ENCODE data around the gene ZFYVE9.
"Not testable (repeated sequence)": the region's sequence is repeated elsewhere in the genome, so short reads cannot be mapped to it uniquely, and the experiment has no call there.

ZFYVE9 gene

DNA sequence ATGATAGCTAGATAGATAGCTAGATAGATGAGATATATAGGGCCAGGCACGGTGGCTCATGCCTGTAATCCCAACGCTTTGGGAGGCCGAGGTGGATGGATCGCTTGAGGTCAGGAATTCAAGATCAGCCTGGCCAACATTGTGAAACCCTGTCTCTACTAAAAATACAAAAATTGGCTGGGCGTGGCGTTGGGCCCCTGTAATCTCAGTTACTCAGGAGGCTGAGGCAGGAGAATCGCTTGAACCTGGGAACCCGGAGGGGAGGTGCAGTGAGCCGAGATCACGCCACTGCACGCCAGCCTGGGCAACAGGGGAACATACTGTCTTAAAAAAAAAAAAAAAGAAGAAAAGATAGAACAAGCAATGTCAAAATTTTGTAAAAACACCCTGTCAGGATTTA lies 8.6 kb downstream of the ZFYVE9 start:
- not testable (repeated sequence) for DNase-seq

- DNase-seq = no peak
Observed at GRCh38 chr1:52150946-52151345, 9.1 kb downstream of the ZFYVE9 start.

DNA sequence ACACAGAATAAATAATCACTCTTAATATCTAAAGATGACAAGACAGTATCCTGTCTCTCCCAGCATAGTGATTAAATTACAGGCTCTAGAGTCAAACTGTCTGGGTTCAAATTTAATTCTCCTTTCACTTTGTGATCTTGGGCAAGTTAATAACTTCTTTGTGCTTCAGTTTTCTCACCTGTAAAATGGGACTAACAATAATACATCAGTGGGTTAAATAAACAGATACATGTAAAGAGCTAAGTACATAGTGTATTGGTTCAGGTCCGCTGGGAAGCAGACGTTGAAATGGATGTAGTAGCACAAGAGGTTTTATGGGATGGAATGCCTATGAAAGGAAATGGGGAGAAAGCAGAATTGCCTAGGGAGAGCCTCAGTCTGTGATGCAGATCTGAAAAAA lies 10.7 kb downstream of the ZFYVE9 start:
- no peak for DNase-seq

- no peak for DNase-seq
Observed at GRCh38 chr1:52153010-52153409, 11.1 kb downstream of the ZFYVE9 start.

- no peak for DNase-seq
Observed at GRCh38 chr1:52153898-52154297, 12.0 kb downstream of the ZFYVE9 start.

DNA sequence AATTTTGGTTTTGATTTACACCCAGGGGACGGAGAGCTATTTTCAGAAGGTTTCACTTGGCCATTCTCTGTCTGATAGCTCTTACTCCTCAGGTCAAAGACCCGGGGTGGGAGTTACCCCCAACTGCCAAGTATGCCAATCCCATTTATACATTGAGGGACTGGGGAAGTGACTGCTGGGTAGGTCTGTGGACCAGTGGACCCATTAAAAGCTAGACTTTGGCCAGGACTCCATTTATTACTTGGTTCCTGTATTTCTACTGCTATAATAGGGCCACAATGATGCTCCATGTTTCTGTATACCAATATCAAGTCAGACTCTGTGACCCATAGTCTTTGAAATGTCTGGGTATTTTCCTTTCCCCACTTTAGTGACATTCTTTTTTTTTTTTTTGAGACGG lies 14.6 kb downstream of the ZFYVE9 start:
- DNase-seq = no peak

DNA sequence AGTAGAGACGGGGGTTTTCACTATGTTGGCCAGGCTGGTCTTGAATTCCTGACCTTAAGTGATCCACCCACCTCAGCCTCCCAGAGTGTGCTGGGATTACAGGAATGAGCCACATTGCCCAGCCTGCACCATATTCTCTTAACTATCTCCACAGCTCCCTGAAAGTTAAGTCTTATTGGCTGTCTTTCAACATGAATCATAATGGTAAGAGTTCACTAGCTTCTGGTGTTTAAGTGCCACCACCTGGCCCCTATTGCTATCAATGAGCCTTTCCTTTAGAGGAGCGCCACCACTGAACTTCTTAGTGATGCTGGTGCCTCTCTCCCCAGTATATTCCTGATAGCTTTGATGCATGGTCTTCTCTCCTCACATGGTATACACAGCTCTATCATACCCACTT lies 15.7 kb downstream of the ZFYVE9 start:
- no peak for DNase-seq

DNA sequence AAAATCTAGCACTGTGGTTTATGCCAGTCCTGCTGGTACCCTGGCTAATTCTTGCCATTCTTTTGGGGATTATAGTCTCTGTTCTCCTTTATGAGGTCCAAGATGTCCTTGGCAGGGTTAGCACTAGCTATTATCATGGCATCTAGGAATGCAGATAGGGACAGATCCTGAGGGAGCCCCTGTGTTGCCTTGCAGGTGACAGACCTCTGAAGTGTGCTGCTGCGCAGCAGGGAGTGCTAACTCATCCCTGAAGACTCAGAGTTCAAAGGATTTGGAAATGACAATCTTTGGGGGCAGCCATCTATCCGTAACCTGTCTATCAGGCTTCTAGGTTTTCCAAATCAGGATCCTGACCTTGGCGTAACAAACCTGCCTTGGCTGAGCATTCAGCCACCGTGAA lies 16.3 kb downstream of the ZFYVE9 start:
- DNase-seq = no peak

DNA sequence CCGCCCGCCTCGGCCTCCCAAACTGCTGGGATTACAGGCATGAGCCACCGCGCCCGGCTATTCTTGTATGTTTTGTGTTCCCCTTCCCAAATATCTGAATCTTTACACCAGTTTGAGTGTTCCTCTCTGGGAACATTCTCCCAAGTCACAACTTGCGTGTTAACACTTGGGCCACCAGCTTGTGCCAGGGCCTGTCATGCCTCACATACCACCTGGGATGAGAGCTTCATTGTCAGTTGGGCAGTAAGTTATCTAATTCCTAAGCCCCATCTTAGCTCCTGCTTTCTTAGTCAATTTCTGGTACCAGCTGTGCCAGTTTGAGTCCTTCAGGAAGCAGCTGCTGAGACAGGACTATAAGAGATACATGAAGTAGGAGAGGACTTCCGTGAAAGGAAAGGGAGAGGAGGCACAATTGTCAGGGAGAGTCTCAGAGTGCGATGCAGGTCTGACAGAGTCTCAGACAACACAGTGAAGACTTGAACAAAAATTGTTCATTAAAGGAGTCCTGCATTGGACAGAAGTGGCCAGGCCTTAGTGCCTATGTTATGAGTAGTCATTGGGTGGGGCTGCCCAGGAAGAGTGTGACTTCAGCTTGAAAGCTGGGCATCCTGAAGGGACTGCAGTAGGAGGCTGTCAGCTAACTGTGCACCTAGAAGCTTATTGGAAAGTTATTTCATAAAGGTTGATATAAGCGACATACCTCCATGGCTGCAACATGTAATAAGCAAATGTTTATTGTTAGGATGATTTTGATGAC lies 17.3 kb downstream of the ZFYVE9 start:
- DNase-seq = no peak

GRCh38 chr1:52162947-52163346 lies 21.1 kb downstream of the ZFYVE9 start:
- no peak for DNase-seq

DNA sequence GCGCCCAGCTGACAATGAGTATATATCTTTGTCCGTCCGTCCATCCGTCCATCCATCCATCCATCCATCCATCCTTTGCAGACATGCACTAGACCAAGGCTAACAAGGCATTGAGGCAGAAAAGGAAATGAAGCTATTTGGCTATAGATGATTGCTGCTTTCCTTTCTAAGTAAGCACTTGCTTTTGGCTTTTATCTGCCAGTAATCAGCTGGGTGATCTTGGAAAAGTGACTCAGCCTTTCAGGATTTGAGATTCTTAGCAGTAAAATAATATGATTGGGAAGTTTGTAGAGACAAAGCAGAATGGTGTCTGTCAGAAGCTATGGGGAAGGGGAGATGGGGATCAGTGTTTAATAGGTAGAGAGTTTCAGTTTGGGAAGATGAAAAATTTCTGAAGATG lies 22.7 kb downstream of the ZFYVE9 start:
- no peak for DNase-seq

GRCh38 chr1:52166996-52167753 lies 25.3 kb downstream of the ZFYVE9 start:
- DNase-seq = no peak

DNA sequence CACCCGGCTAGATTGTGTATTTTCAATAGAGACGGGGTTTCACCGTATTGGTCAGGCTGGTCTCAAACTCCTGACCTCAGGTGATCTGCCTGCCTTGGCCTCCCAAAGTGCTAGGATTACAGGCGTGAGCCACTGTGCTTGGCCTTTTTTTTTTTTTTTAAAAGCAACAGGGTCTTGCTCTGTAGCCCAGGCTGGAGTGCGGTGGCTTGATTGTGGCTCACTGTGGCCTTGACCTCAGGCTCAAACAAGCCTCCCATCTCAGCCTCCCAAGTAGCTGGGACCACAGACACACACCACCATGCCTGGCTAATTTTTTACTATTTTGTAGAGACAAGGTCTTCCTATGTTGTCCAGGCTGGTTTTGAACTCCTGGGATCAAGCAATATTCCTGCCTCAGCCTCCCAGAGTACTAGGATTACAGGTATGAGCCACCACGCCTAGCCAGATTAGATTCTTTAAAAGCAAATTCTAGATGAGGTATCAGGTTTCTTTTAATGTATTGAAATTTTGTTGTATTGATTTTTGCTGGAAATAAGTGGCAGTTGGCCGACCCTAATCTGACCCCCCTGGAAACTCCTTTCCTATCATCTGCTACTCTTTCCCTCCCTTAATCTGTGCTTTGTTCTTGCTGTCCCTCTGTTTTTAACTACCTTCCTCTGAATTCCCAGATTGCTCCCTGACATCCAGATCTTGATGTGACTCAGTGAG lies 26.6 kb downstream of the ZFYVE9 start:
- no peak for DNase-seq

DNA sequence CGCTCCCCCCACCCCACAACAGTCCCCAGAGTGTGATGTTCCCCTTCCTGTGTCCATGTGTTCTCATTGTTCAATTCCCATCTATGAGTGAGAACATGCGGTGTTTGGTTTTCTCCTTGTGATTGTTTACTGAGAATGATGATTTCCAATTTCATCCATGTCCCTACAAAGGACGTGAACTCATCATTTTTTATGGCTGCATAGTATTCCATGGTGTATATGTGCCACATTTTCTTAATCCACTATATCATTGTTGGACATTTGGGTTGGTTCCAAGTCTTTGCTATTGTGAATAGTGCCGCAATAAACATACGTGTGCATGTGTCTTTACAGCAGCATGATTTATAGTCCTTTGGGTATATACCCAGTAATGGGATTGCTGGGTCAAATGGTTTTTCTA lies 29.3 kb downstream of the ZFYVE9 start:
- DNase-seq = not testable (repeated sequence)

DNA sequence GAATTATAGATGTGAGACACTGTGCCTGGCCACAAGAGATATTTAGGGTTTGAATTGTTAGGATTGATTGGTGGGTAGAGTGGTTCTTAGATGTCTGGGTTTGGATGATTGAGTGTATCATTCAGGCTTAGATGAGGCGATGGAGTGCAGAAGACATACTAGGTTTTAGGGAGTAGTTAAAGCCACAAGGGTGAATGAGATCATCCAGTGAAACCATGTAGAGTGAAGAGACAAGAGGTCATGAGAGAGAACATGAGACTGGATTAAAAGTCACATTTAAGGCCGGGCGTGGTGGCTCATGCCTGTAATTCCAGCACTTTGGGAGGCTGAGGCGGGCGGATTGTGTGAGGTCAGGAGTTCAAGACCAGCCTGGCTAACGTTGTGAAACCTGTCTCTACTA lies 37.2 kb downstream of the ZFYVE9 start:
- DNase-seq = no peak

DNA sequence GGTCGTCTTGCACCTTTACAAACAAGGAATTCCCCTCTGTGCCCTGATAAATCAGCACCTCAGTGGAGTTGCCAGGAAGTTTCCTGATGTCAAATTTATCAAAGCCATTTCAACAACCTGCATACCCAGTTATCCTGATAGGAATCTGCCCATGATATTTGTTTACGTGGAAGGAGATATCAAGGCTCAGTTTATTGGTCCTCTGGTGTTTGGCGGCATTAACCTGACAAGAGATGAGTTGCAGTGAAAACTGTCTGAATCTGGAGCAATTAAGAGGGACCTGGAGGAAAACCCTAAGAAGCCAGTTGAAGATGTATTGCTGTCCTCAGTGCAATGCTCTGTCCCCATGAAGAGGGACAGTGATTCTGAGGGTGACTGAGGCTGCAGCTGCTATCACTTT lies 38.3 kb downstream of the ZFYVE9 start:
- no peak for DNase-seq

DNA sequence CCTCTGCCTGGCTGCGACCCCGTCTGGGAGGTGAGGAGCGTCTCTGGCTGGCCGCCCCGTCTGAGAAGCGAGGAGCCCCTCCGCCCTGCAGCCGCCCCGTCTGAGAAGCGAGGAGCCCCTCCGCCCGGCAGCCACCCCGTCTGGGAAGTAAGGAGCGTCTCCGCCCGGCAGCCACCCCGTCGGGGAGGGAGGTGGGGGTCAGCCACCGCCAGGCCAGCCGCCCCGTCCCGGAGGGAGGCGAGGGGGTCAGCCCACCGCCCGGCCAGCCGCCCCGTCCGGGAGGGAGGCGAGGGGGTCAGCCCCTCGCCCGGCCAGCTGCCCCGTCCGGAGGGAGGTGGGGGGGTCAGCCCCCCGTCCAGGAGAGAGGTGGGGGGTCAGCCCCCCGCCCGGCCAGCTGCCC lies 39.9 kb downstream of the ZFYVE9 start:
- not testable (repeated sequence) for DNase-seq

- not testable (repeated sequence) for DNase-seq
Observed at GRCh38 chr1:52182328-52182727, 40.4 kb downstream of the ZFYVE9 start.

GRCh38 chr1:52182874-52183400 lies 41.0 kb downstream of the ZFYVE9 start:
- DNase-seq = no peak

DNA sequence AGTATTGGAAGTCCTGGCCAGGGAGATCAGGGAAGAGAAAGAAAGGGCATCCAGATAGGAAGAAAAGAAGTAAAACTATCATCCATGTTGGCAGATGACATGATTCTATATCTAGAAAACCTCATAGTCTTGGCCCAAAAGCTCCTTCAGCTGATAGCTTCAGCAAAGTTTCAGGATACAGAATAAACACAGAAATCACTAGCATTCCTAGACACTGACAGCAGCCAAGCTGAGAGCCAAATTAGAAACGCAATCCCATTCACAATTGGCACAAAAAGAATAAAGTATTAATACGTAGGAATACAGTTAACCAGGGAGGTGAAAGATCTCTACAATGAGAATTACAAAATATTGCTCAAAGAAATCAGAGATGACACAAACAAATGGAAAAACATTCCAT lies 44.6 kb downstream of the ZFYVE9 start:
- DNase-seq = no peak

- DNase-seq = no peak
Observed at GRCh38 chr1:52189898-52190480, 48.1 kb downstream of the ZFYVE9 start.

- no peak for DNase-seq
Observed at GRCh38 chr1:52190500-52191252, 48.8 kb downstream of the ZFYVE9 start.

Data from amniotic stem cell (primary cell).